Measurements from ENCODE around the gene CCDC110.
A peak's percentile ranks its signal among the peaks of the same experiment; 100 is the strongest.

Gene CCDC110

GRCh38 chr4:185421366-185422124, 50.0 kb downstream of the CCDC110 start:
- peak; percentile 47 for DNase-seq (ENCODE audit: low read depth)

GRCh38 chr4:185416955-185417354, 54.6 kb downstream of the CCDC110 start:
- DNase-seq (ENCODE audit: low read depth) = no peak

- no peak for DNase-seq (ENCODE audit: low read depth)
Measured at GRCh38 chr4:185412412-185412811, 59.1 kb downstream of the CCDC110 start.

- no peak for DNase-seq (ENCODE audit: low read depth)
Measured at GRCh38 chr4:185411849-185412248, 59.7 kb downstream of the CCDC110 start.

- no peak for DNase-seq (ENCODE audit: low read depth)
Measured at GRCh38 chr4:185408432-185408831, 63.1 kb downstream of the CCDC110 start.

- no peak for DNase-seq (ENCODE audit: low read depth)
Measured at GRCh38 chr4:185405296-185405999, 66.1 kb downstream of the CCDC110 start.

GRCh38 chr4:185404031-185404430, 67.5 kb downstream of the CCDC110 start:
- no peak for DNase-seq (ENCODE audit: low read depth)

GRCh38 chr4:185399466-185399865, 72.1 kb downstream of the CCDC110 start:
- no peak for DNase-seq (ENCODE audit: low read depth)

GRCh38 chr4:185398618-185399017, 72.9 kb downstream of the CCDC110 start:
- DNase-seq (ENCODE audit: low read depth) = no peak

- DNase-seq (ENCODE audit: low read depth) = no peak
Measured at GRCh38 chr4:185396724-185397385, 74.7 kb downstream of the CCDC110 start, which contains the start of gene ANKRD37. Gene ANKRD37, plus strand, starts transcription at chr4:185396841. Its CDS starts 83 bp downstream, at chr4:185396924.

GRCh38 chr4:185395956-185396723, 75.4 kb downstream of the CCDC110 start:
- peak; percentile 80 for DNase-seq (ENCODE audit: low read depth)

GRCh38 chr4:185395238-185395955, 76.1 kb downstream of the CCDC110 start, which contains the start of gene LRP2BP:
Gene LRP2BP, minus strand, starts transcription at chr4:185395924. Its CDS starts 17,738 bp downstream, at chr4:185378186.
- DNase-seq (ENCODE audit: low read depth) = no peak
